Calu3 (cell line): Measurements from ENCODE around the gene TCIRG1. TPM values are rescaled to one million over a fixed set of nuclear protein-coding genes. Genes with fewer than 3 reads are reported as not detected.

Source experiments
- BruUV-seq: library from RNA; stranded (reverse); fragments of 400-500 nt; replicated peaks from 2 replicates; lab custom pipeline; 2021; lab: Mats Ljungman, UMichigan
- CTCF ChIA-PET: fragments of 300-600 bp; sonication (Branson Sonifier 250); formaldehyde crosslinking; loops from one replicate; lab custom pipeline; 2022; ENCODE audit warnings: antibody characterized with exemption; lab: Charles Lee
- DNase-seq: peaks from one replicate; pipeline ENCODE4 v3.0.0; 2022
- H3K27ac Mint-ChIP-seq: one replicate; pipeline ENCODE4 v1.8.0; 2022; ENCODE audit warnings: mixed read lengths; ENCODE audit not compliant: unreplicated experiment
- H3K27me3 Mint-ChIP-seq: one replicate; pipeline ENCODE4 v1.8.0; 2022; ENCODE audit warnings: mixed read lengths; ENCODE audit not compliant: unreplicated experiment
- H3K36me3 Mint-ChIP-seq: one replicate; pipeline ENCODE4 v1.8.0; 2022; ENCODE audit warnings: mild to moderate bottlenecking, moderate library complexity, mixed read lengths; ENCODE audit not compliant: insufficient read depth, unreplicated experiment
- H3K4me1 Mint-ChIP-seq: one replicate; pipeline ENCODE4 v1.8.0; 2022; ENCODE audit warnings: mild to moderate bottlenecking, low read depth, mixed read lengths; ENCODE audit not compliant: unreplicated experiment
- H3K4me3 Mint-ChIP-seq: one replicate; pipeline ENCODE4 v1.8.0; 2022; ENCODE audit warnings: mild to moderate bottlenecking, low read depth, moderate library complexity, mixed read lengths; ENCODE audit not compliant: unreplicated experiment
- H3K9me3 Mint-ChIP-seq: one replicate; pipeline ENCODE4 v1.8.0; 2022; ENCODE audit warnings: low read depth, mixed read lengths; ENCODE audit not compliant: unreplicated experiment
- CTCF ChIP-seq: fragments of 200-600 bp; IDR thresholded peaks from one replicate; pipeline ENCODE4 v1.8.0; 2022; ENCODE audit warnings: antibody characterized with exemption; ENCODE audit not compliant: unreplicated experiment
- intact Hi-C: fragments of 100-400 bp; cut with micrococcal nuclease; formaldehyde crosslinking; loops from one replicate; pipeline ENCODE4 v1.10.0; 2022; ENCODE audit not compliant: unreplicated experiment
- total RNA-seq: library from RNA; stranded (reverse); gene quantifications from 2 replicates; pipeline ENCODE4 v1.2.3, GENCODE V29; 2022

The TCIRG1 gene
- total RNA-seq, 1 experiment from 2014 or later, result 49.7 TPM

GRCh38 chr11:68036717-68037239 lies 2.0 kb upstream of the TCIRG1 start:
- Mint-ChIP-seq H3K9me3 (no peaks in the 10 kb centered on the region), H3K4me3 (no peak overlapping the region), H3K36me3 (peaks cover 39% of the 10 kb centered on the region), H3K27me3 (no peaks in the 10 kb centered on the region), H3K4me1 (peaks cover 13% of the 10 kb centered on the region), H3K27ac (peak overlapping the region; percentile 56)
- intact Hi-C loops, result loop anchor here (10.0 kb wide), 1 partner anchor 168 kb away; no protein-coding TSS in a partner anchor
- no TSS peak for BruUV-seq
- TF ChIP-seq CTCF, result no peak
- DNase-seq, result no peak
- CTCF ChIA-PET, result no interaction called here

DNA sequence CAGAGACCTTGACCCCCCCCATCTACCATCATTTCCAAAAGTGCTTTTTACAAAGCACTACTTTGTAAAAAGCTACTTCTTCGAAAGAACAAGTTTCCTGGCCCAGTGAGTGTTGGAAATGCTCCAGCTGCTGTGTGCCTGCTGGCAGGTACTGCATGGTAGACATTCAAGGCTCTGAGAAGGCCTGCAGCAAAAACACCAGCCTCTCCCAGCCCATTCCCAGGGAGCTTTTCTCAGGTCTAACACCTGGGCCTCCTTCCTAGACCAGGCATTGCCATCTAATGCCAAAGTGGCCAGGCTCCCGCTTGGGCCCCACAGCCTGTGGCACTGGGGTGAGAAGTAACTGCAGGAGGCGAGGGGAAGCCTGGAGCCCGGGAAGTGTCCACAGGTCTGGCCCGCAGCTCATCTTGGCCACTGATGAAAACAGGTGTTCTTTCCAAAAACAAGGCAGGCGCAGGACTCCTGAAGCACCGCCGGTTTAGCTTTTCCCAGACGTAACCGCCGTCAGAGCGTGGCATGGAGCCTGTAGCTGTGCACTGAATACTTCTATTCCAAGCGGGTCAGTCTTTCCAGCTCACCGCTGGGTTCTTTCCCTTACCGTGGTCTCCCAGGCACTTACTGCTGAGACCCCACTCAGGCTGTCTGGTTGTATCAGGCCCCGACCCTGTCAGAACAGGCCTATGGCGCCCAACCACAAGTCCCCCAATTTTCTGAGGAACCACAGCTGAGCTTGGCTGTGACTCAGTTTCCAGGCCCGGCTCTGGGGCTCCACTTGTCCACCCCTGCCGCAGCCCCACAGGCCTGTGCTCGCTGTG lies 1.2 kb upstream of the TCIRG1 start:
- intact Hi-C loops, result loop anchor here (10.0 kb wide), 1 partner anchor 167 kb away; no protein-coding TSS in a partner anchor
- no TSS peak for BruUV-seq

GRCh38 chr11:68038226-68038717 lies 553 bp upstream of the TCIRG1 start:
- Mint-ChIP-seq H3K9me3 (no peaks in the 10 kb centered on the region), H3K4me1 (peaks cover 10% of the 10 kb centered on the region), H3K4me3 (peak overlapping the region; percentile 50), H3K27me3 (no peaks in the 10 kb centered on the region), H3K27ac (no peak overlapping the region), H3K36me3 (peaks cover 36% of the 10 kb centered on the region)
- no peak for TF ChIP-seq CTCF
- intact Hi-C loops, result loop anchor here (10.0 kb wide), 1 partner anchor 167 kb away; no protein-coding TSS in a partner anchor
- no peak for DNase-seq
- CTCF ChIA-PET, result no interaction called here
- no TSS peak for BruUV-seq

More for the DNA sequence above, 1.2 kb upstream of the TCIRG1 start:
- Mint-ChIP-seq H3K9me3 (no peaks in the 10 kb centered on the region), H3K4me1 (peaks cover 10% of the 10 kb centered on the region), H3K36me3 (peaks cover 36% of the 10 kb centered on the region), H3K4me3 (no peak overlapping the region), H3K27ac (peak overlapping the region; percentile 56), H3K27me3 (no peaks in the 10 kb centered on the region)
- CTCF ChIA-PET, result no interaction called here
- no peak for TF ChIP-seq CTCF
- DNase-seq, result no peak

DNA sequence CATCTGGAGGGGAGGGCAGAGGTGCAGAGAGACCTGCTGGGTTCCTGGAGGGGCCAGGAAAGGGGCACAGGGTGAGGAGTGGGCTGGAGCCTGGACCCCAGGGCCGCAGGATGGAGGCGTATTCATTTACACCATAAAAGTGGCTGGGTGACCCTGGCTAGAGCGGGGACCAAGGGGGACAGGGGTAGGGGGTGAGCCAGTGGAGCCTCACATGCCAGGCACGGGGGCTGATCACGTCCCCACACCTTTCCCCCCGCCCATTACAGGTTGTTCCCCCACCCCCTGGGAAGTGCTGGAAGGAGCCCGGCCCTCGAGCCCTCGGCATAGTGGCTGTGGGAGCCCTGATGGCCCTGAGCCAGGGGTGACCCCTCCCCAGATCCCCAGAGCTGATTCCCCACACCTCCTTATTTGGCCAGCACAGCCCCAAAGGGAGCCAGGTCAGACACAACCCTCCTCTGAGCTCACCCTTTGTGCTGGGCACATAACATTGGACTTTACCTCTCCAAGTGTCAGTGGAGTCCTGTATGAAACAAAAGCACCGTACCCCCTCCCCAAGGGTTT lies 781 bp downstream of the TCIRG1 start:
- CTCF ChIA-PET, result interaction anchor here (0.5 to 0.7 kb wide), 3 partner anchors 45 to 400 kb away, joined by 3 to 6 read pairs (median 4); no protein-coding TSS in a partner anchor
- no TSS peak for BruUV-seq
- DNase-seq, result no peak
- no peak overlapping the region for H3K27ac Mint-ChIP-seq
- no peak for TF ChIP-seq CTCF
- peaks cover 10% of the 10 kb centered on the region for H3K4me1 Mint-ChIP-seq
- H3K27me3 Mint-ChIP-seq, result no peaks in the 10 kb centered on the region
- H3K9me3 Mint-ChIP-seq, result no peaks in the 10 kb centered on the region
- intact Hi-C loops, result loop anchor here (10.0 kb wide), 1 partner anchor 165 kb away; no protein-coding TSS in a partner anchor
- H3K36me3 Mint-ChIP-seq, result peaks cover 42% of the 10 kb centered on the region
- H3K4me3 Mint-ChIP-seq, result peak overlapping the region; percentile 50
